ENCODE results near the gene YAP1.

- TF ChIP-seq BHLHE40 (IDR thresholded peaks at IDR 0.05; ENCODE audit: borderline replicate concordance) (no peak), LEF1 (IDR thresholded peaks at IDR 0.05; ENCODE audit: borderline replicate concordance) (no peak), FOXM1 (IDR thresholded peaks at IDR 0.05; ENCODE audit: borderline replicate concordance) (no peak), SP1 (IDR thresholded peaks at IDR 0.05) (no peak), L3MBTL2 (conservative IDR thresholded peaks at IDR 0.05) (no peak; the same call in 1 of the 2 replicates)
Observed at GRCh38 chr11:102279641-102280170, 169.5 kb downstream of the YAP1 start.
